Head of caudate nucleus (tissue), 42 donors: ENCODE measurements around the gene TBX4.
"Not testable (repeated sequence)": the region's sequence is repeated elsewhere in the genome, so short reads cannot be mapped to it uniquely, and the experiment has no call there.

Source experiments
- DNase-seq, 42 donors: peaks; one replicate each; pipeline versions ENCODE4 v3.0.0 to v3.0.0-alpha.2; 2020 to 2021; ENCODE audit warnings: mixed read lengths in 7 of 42
- intact Hi-C: fragments of 100-400 bp; cut with DNase I; formaldehyde crosslinking; loops from one replicate; pipeline ENCODE4 v1.15.0; 2022

TBX4 gene

DNA sequence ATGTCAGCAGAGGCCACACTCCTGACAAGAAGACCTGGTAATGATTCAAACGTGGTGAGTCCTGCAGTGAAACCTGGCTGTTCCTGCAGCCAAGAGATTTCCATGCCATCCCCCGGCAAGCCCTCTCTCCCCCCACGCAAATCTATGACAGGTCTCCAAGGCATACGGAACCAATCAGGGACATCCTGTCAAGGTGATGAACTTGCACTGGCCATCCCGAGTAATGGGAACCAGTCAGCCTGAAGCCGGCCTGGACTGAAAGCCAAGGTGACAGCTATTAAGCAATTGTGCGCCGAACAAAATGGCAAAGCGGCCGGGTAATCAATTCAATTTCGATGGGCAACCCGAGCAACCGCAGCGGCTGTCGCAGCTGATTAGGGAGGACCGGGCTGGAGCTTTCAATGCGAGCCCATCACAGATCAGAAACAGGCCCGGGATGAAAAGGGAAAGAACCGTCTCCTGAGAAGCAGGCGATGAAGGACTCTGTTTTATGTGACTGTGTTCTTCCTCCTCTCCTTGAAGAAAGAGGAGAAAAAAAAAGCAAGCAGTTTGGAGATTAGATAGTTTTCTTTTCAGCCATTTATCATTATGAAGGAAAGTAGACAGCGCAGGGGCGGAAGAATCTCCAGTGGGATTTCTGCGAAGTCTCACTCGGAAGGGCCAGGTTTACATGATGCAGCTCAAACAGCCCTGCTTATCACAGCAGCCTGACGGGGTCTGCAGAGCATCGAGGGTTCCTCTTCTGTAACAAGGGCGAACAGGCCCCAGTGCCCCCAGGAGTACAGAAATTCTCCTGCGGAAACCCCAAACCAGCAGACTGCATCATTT is 35.2 kb downstream of the TBX4 start:
- DNase-seq: no peak
- intact Hi-C loops: no loop called here

- no peak for DNase-seq
- intact Hi-C loops: no loop called here
Observed at GRCh38 chr17:61487989-61488595, 35.9 kb downstream of the TBX4 start.

DNA sequence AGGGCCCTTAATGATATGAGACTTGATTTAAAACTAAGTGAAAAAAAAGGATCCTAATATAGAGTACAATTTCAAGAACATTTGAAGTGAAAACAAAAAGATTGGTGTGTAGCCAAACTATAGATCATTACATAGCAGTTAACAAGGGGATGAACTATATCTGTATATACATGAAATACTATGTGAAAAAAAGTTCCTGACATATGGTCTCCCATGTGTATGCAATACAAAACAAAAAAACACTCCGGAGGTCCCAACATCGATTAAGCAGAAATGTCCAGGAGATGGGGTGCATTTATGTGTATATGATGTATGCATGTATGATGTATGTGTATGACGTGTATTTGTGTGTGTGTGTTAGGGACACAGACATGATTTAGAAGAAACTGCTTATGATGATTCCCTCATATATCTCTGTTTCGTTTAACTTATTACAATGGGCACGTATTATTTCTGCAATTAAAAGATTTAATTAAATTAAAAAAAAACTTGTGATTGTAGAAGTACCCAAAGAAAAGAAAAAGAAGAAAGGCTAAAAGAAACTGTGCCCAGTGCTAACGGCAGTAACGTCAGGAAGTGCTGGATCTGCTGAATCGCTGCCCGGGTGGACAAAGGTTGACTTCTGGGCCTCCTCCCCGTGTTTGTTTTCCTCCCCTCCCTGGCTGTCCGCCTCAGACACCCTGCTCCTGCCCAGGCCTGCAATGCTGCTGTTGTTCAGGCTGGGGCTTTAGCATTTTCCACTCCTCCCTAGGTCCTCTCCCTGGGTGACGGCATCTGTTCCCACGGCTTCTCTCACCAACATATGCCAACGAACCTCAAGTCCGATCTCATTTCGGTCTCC is 36.9 kb downstream of the TBX4 start:
- no peak for DNase-seq

GRCh38 chr17:61489719-61490490 is 37.7 kb downstream of the TBX4 start:
- DNase-seq: no peak
- intact Hi-C loops: no loop called here

More for the DNA sequence above, 36.9 kb downstream of the TBX4 start:
- intact Hi-C loops: no loop called here

DNA sequence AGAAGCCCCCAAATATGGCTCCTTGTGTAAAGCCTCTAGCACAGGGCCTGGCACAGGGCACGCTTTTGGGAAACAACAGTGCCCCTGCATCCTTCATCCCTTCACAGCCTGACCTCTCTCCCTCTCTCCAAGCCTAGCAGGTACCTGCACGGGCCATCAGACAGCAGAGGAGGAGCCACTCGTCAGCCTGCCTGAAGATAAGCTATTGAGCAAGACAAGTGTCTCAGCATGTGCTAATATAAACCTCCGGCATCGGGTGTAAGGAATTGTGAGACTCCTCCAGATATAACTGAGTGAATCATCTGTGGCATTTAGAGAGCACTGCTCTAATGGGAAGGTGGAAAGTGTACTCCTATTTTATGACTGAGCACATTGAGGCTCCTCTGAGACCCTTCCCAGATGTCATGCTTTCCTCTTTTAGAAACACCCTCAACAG is 38.3 kb downstream of the TBX4 start:
- peak in 28 of 42 donors; percentile 8 to 81 (median 40) for DNase-seq

DNA sequence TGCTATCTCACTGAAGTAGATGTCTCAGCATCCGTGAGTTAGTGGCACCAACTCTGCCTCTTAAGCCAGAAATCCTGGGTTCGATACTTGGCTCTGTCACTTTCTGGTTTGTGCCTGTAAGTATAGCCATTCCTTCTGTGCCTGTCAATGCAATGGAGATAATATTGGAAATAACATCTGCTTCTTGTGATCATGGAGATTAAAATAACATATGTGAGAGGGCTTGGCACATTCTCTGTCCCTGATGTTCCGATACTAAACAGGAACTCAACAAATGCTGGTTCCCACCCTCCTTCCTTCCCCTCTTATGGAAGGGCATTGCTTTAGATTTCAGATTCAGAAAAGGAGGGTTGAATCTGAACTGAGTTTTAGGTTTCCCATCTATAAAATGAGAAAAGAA is 39.8 kb downstream of the TBX4 start:
- intact Hi-C loops: no loop called here
- no peak for DNase-seq

More for the DNA sequence above, 38.3 kb downstream of the TBX4 start:
- intact Hi-C loops: no loop called here

DNA sequence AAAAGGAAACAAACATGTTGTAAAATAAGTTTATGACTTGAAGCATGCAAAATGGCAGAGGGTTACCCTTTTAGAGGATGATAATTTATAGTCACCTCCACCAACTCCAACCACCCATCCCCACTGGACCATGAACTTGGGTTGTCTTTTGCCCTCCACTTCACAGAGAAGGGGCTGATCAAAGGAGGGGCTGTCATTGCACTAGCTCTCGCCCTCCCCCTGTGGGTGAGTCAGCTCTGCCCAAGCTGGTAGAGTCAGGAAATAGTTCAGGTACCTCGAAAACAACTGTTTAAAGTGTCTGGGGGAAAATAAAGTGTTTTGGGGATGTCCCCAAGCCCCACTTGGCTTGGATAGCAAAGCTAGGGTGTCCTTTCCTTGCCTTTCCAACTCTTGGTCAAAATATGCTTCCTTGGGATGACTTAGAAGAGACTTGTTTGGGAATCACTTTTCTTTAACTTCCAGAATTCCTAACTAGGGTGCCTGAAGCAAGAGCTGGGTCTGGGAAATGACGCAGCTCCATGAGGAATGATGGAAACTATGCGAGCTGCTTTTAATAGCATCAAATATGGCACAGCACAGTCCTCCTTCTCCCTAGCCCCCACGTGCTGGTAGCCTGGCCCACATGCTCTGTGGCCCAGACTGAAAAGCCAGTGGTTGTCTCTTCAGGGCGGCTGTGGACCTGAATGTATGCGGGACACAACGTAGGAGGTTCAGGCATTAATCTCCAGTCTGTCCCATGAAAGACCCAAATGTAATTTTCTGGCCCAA is 40.7 kb downstream of the TBX4 start:
- intact Hi-C loops: no loop called here
- no peak for DNase-seq

DNA sequence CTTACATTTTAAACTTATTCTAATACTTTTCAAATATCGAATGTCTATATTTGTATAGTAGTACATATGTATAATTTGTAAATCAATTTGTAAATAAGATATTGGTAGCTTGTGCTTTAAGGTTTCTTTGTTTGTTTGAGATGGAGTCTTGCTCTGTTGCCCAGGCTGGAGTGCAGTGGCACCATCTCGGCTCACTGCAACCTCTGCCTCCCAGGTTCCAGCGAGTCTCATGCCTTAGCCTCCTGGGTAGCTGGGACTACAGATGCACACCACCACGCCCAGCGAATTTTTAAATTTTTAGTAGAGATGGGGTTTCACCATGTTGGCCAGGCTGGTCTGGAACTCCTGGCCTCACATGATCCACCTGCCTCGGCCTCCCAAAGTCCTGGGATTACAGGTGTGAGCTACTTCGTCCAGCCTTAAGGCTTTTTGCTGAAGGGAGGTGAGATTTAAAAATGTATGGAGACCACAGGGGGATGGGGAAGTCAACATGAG is 41.7 kb downstream of the TBX4 start:
- DNase-seq, intact Hi-C loops: not testable (repeated sequence)

- DNase-seq: no peak
- intact Hi-C loops: no loop called here
Observed at GRCh38 chr17:61494325-61495160, 42.3 kb downstream of the TBX4 start.

- intact Hi-C loops: no loop called here
Observed at GRCh38 chr17:61495161-61495857, 43.1 kb downstream of the TBX4 start.

DNA sequence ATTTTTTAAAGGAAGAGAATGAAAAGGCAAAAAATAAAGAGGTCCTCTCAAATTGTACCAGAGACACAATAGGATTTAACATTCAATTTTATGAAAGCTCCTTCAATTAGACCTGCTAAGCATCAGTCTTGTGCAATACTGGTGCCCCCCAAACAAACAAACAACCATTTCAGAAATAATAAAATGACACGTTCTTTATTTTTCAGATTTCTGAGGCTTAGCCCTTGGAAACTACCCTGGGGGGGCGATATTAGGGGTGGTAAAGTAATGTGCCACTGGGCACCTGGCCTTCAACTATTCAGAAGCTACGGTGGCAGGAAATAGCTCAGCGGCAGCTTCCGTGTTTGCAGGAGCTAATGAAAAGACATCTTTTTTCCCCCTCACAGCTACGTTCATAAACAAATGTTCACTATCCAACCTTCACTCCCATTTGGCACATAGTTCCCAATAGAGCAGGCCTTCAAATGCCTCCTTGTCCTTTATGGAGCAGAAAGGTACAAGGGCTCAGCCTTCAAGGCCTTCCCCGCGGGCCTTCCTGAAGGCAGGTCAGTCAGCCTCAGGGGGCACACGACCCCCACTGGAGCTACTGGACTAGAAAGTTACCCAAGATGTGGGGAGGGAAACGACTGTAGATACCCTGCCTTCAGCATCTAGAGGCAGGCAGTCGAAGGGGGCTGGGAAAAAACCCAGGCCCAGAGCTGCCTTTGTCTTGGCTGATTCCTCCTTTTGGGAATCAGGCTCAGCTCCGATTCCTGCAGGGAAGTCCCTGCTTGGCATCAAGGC is 44.1 kb downstream of the TBX4 start:
- peak in 1 of 42 donors; percentile 20 for DNase-seq
- intact Hi-C loops: no loop called here

More at GRCh38 chr17:61495161-61495857, 43.1 kb downstream of the TBX4 start:
- peak in 1 of 42 donors; percentile 30 for DNase-seq

- DNase-seq: peak in 1 of 42 donors; percentile 26
- intact Hi-C loops: no loop called here
Observed at GRCh38 chr17:61496957-61497653, 44.9 kb downstream of the TBX4 start.

DNA sequence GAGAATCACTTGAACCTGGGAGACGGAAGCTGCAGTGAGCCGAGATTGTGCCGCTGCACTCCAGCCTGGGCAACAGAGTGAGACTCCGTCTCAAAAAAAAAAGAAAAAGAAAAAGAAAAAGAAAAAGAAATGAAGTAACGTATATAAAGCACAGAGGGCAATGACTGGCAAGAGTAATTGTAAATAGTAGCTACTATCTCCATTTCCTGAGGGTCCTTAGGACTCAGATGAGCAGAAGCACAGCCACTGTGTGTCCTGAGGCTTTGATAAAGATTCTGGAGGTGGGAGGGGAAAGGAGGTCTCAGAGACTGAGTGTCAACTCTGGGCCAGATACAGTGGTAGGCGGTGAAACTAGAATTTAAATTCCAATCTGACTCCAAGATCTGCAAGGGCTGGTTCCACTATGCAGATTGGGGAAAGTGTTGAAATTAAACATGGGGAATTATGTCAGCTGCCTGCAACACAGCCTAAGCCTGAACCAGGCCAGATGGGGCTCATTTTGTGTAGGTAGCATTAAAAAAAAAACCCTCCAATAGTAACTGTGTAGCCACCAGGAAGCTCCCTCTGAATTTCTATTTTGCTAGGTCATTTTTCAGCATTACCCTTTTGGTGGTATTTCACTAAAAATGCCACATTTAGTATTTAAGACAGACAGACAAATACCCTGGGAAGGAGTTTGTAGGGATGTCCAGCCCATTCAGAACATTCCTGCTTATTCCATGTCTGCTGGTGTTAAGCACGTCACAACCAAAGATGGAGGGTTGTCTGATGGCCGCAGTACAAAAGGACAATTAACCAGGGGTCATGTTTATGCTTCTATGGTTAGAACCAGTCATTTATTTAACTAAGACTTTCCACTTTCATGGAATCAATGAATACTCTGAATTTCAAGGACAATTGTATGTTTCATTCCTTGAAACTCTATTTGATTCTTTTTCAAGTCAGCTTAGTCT is 46.1 kb downstream of the TBX4 start:
- intact Hi-C loops: no loop called here
- peak in 1 of 42 donors; percentile 4 for DNase-seq

DNA sequence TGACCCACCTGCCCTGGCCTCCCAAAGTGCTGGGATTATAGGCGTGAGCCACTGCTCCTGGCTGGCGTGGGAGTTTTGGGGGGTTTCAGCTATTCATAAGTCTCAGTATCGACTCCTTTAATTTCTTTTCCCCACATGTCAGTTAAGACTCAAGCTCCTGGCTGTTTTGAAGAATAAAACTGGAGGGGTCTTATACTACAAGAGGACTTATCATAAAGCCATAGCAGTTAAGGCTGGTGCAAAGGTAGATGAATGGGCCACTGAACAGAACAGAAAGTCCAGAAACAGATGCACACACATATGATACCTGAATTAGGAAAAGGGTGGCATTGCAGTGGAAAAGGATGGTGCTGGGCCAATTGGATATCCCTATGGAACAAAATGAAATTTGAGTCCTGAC is 47.4 kb downstream of the TBX4 start:
- intact Hi-C loops: no loop called here
- DNase-seq: no peak
